BE2C (cell line): ENCODE measurements around the gene RPS6KA5.

Experiments used
- DNase-seq: peaks from one replicate; pipeline ENCODE4 v3.0.0-alpha.2; 2020
- H3K27me3 ChIP-seq: fragments of 250-450 bp; sonication (Bioruptor Pico); 2 replicates; pipeline ENCODE4 v1.5.1; 2020; ENCODE audit warnings: mild to moderate bottlenecking
- H3K36me3 ChIP-seq: fragments of 250-450 bp; sonication (Bioruptor Pico); 2 replicates; pipeline ENCODE4 v1.5.1; 2020; ENCODE audit warnings: mild to moderate bottlenecking
- H3K4me1 ChIP-seq: fragments of 250-450 bp; sonication (Bioruptor Pico); 2 replicates; pipeline ENCODE4 v1.5.1; 2020
- H3K4me3 ChIP-seq: 2 replicates; pipeline ENCODE4 v1.5.1; 2011; ENCODE audit warnings: low read depth, low read length
- H3K9me3 ChIP-seq: fragments of 250-450 bp; sonication (Bioruptor Pico); 2 replicates; pipeline ENCODE4 v1.5.1; 2020
- CTCF ChIP-seq: IDR thresholded peaks from 2 replicates; pipeline ENCODE4 v1.5.1; 2012; ENCODE audit warnings: mild to moderate bottlenecking, low read depth, low read length

Gene RPS6KA5

GRCh38 chr14:90818715-90819114 lies 241.7 kb downstream of the RPS6KA5 start:
- TF ChIP-seq CTCF, result no peak
- no peak for DNase-seq
- no peak overlapping the region for H3K4me3 ChIP-seq

GRCh38 chr14:90816681-90817436 lies 243.6 kb downstream of the RPS6KA5 start:
- Histone ChIP-seq H3K4me1 (no peaks in the 10 kb centered on the region; the same call in 1 of the 2 replicates), H3K4me3 (no peak overlapping the region; the same call in 1 of the 2 replicates), H3K27me3 (no peaks in the 10 kb centered on the region), H3K9me3 (no peaks in the 10 kb centered on the region), H3K36me3 (no peaks in the 10 kb centered on the region)
- DNase-seq, result no peak
- TF ChIP-seq CTCF, result no peak

More at GRCh38 chr14:90818715-90819114, 241.7 kb downstream of the RPS6KA5 start:
- Histone ChIP-seq H3K36me3 (no peaks in the 10 kb centered on the region), H3K9me3 (no peaks in the 10 kb centered on the region), H3K27me3 (no peaks in the 10 kb centered on the region), H3K4me1 (no peaks in the 10 kb centered on the region; the same call in 1 of the 2 replicates)

- Histone ChIP-seq H3K27me3 (no peaks in the 10 kb centered on the region), H3K9me3 (no peaks in the 10 kb centered on the region), H3K4me1 (no peaks in the 10 kb centered on the region; the same call in 1 of the 2 replicates), H3K4me3 (peak within 1 kb of the TSS; percentile 65), H3K36me3 (no peaks in the 10 kb centered on the region)
- DNase-seq, result peak; percentile 73
- TF ChIP-seq CTCF, result peak; percentile 8; the same call in 1 of the 2 replicates
Observed at GRCh38 chr14:90815822-90816662, 244.4 kb downstream of the RPS6KA5 start, which contains the start of gene TTC7B. TTC7B (minus strand) TSS chr14:90816430; CDS start chr14:90816295, 135 bp downstream.

- H3K27me3 ChIP-seq, result no peaks in the 10 kb centered on the region
- H3K9me3 ChIP-seq, result no peaks in the 10 kb centered on the region
- no peaks in the 10 kb centered on the region; the same call in 1 of the 2 replicates for H3K4me1 ChIP-seq
- no peaks in the 10 kb centered on the region for H3K36me3 ChIP-seq
- no peak for DNase-seq
- H3K4me3 ChIP-seq, result peak overlapping the region; percentile 65
- no peak for TF ChIP-seq CTCF
Observed at GRCh38 chr14:90815572-90815821, 244.9 kb downstream of the RPS6KA5 start.

GRCh38 chr14:90814806-90815571 lies 245.5 kb downstream of the RPS6KA5 start:
- TF ChIP-seq CTCF, result no peak
- no peak for DNase-seq
- no peaks in the 10 kb centered on the region for H3K36me3 ChIP-seq
- H3K4me1 ChIP-seq, result no peaks in the 10 kb centered on the region; the same call in 1 of the 2 replicates
- H3K9me3 ChIP-seq, result no peaks in the 10 kb centered on the region
- H3K4me3 ChIP-seq, result peak overlapping the region; percentile 65
- no peaks in the 10 kb centered on the region for H3K27me3 ChIP-seq
